ENCODE data around the gene WASF1.

DNA sequence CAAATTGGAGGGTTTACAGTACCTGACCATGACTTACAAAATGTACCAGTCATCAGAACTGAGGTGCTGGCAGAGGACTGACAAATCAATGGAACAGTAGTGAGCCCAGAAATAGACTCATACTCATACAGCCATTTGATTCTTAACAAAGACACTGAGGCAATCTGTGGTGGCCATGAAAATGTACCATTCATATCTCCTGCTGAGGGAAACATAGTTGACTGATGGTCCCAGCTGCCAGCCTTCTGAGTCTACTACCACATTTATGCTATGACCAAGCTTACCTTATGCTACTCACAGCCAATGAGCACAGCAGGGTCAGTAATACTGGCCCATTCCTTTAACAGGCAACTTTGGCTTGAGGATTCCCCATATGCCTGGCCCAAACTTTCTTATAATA is 88.6 kb downstream of the WASF1 start:
- TF ChIP-seq CTCF (IDR thresholded peaks at IDR 0.05), result no peak
- no peak for TF ChIP-seq EZH2 (IDR thresholded peaks at IDR 0.05)
- TF ChIP-seq EZH2phosphoT487 (IDR thresholded peaks at IDR 0.05), result no peak

Measured in neural progenitor cell (in vitro differentiated cells).